ENCODE measurements around the gene SULT4A1.

DNA sequence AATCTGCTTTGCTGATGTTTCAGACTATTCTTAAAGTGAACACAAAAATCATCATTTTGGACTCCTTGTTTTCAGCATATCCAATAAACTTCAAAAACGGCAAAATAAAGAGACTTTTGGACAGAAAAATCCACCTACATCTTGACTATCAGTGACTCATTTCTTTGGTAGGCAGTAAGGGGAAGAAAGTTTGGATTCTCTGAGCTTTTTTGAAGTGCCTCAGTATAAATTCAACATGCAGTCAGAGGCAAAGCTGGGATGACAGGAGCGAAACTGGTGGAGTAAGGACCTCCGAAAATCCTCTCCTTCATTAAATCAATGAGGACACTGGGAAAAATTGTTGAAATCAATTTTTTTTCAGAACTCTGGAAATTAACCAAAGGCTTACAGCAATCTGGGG is 79.9 kb downstream of the SULT4A1 start:
- TF ChIP-seq, protein P1, sequence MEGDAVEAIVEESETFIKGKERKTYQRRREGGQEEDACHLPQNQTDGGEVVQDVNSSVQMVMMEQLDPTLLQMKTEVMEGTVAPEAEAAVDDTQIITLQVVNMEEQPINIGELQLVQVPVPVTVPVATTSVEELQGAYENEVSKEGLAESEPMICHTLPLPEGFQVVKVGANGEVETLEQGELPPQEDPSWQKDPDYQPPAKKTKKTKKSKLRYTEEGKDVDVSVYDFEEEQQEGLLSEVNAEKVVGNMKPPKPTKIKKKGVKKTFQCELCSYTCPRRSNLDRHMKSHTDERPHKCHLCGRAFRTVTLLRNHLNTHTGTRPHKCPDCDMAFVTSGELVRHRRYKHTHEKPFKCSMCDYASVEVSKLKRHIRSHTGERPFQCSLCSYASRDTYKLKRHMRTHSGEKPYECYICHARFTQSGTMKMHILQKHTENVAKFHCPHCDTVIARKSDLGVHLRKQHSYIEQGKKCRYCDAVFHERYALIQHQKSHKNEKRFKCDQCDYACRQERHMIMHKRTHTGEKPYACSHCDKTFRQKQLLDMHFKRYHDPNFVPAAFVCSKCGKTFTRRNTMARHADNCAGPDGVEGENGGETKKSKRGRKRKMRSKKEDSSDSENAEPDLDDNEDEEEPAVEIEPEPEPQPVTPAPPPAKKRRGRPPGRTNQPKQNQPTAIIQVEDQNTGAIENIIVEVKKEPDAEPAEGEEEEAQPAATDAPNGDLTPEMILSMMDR (IDR thresholded peaks at IDR 0.05), result no peak
- no peak for TF ChIP-seq EZH2 (IDR thresholded peaks at IDR 0.05; ENCODE audit: borderline replicate concordance, insufficient read depth, low read depth, low read length, poor library complexity, severe bottlenecking)

All from B cell (primary cell).